NCI-H510A (cell line): ENCODE results near the gene FOXA2.

ENCODE experiments used
- DNase-seq: peaks from one replicate; lab custom pipeline; 2025; lab: John Stamatoyannopoulos, UW

Gene FOXA2

DNA sequence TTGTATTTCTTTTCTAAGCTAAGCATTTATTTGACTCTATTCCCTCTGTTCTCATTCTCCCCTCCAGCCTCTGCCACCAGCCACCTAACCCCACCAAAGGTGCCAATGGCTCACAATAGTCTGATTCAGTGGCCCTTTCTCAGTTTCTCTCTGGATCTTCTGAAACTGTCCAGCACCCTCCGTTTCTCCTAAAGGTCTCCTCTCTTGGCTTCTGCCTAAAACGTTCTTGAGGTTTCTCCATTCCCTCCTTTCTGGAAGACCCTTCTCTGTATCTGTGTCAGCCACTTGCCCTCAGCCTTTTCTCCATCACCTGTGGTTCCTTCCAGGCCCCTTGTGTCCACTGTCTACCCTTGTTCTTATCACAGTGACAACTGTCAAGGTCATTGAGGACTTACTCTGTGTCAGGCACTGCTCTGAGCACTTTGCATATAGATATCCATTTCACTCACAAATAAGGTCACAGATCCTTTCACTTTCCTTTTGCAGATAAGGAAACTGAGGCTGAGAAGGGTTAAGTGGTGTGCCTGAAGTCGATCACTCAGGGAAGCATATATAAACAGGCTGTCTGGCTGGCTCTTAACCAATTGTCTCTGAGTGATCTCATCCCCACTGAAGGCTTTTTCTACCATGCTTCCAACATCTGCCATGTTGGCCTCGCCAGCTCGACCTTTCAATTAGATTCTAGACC lies 48.1 kb downstream of the FOXA2 start:
- no peak for DNase-seq

GRCh38 chr20:22535483-22535882 lies 48.9 kb downstream of the FOXA2 start:
- DNase-seq: no peak

GRCh38 chr20:22533823-22534751 lies 50.3 kb downstream of the FOXA2 start:
- DNase-seq: no peak

GRCh38 chr20:22532598-22532997 lies 51.8 kb downstream of the FOXA2 start:
- no peak for DNase-seq

- no peak for DNase-seq
These were observed 52.6 kb downstream of the FOXA2 start for GRCh38 chr20:22531756-22532155.

GRCh38 chr20:22531056-22531615 lies 53.2 kb downstream of the FOXA2 start:
- DNase-seq: no peak
